Gastroesophageal sphincter (tissue), 3 donors: ENCODE measurements around the gene MSMO1.

Experiments
- CTCF ChIP-seq, 4 experiments: fragments of 200-600 bp in 2 of 4; fragments of 450-650 bp in 2 of 4; sonication (generic) in 1 of 4; IDR thresholded peaks; one replicate each; pipeline ENCODE4 v1.5.1; 2017 to 2019; ENCODE audit warnings: antibody characterized with exemption in 4 of 4, mild to moderate bottlenecking in 2 of 4, moderate library complexity in 2 of 4
- EP300 ChIP-seq: sonication (generic); formaldehyde crosslinking; IDR thresholded peaks from one replicate; pipeline ENCODE4 v1.6.1; 2017; ENCODE audit warnings: antibody characterized with exemption, mild to moderate bottlenecking
- POLR2A ChIP-seq, 2 donors: fragments of 450-650 bp; IDR thresholded peaks; one replicate each; pipeline ENCODE4 v1.6.1; 2017; ENCODE audit warnings: antibody characterized with exemption in 2 of 2, mild to moderate bottlenecking in 2 of 2, moderate library complexity in 1 of 2
- POLR2AphosphoS5 ChIP-seq: sonication (generic); formaldehyde crosslinking; IDR thresholded peaks from one replicate; pipeline ENCODE4 v1.6.1; 2017; ENCODE audit warnings: antibody characterized with exemption

GRCh38 chr4:165294907-165295306 is 32.6 kb upstream of the MSMO1 start:
- TF ChIP-seq CTCF (IDR thresholded peaks at IDR 0.05): no peak
- TF ChIP-seq POLR2AphosphoS5: no peak
- no peak for TF ChIP-seq EP300
- no peak for TF ChIP-seq POLR2A (IDR thresholded peaks at IDR 0.05)
